VCaP (cell line): ENCODE measurements around the gene IL4.
A peak's percentile ranks its signal among the peaks of the same experiment; 100 is the strongest.

Experiments
- H3K27ac ChIP-seq: fragments of 450-650 bp; 2 replicates; pipeline ENCODE4 v1.5.1; 2017
- CTCF ChIP-seq: fragments of 450-650 bp; conservative IDR thresholded peaks from 2 replicates; pipeline ENCODE4 v1.5.1; 2017; ENCODE audit warnings: mild to moderate bottlenecking, moderate library complexity

Gene IL4

GRCh38 chr5:132692632-132692967 is 18.8 kb downstream of the IL4 start:
- TF ChIP-seq CTCF, result no peak
- no peak overlapping the region for H3K27ac ChIP-seq

GRCh38 chr5:132695956-132696355 is 22.2 kb downstream of the IL4 start:
- no peak for TF ChIP-seq CTCF
- H3K27ac ChIP-seq, result no peak overlapping the region

GRCh38 chr5:132704875-132705274 is 31.1 kb downstream of the IL4 start:
- H3K27ac ChIP-seq, result no peak overlapping the region
- no peak for TF ChIP-seq CTCF

- no peak overlapping the region for H3K27ac ChIP-seq
- no peak for TF ChIP-seq CTCF
Observed at GRCh38 chr5:132708645-132709044, 34.9 kb downstream of the IL4 start.

GRCh38 chr5:132714456-132715307 is 40.9 kb downstream of the IL4 start:
- peak; percentile 63 for TF ChIP-seq CTCF
- H3K27ac ChIP-seq, result no peak overlapping the region

GRCh38 chr5:132718544-132719312 is 44.9 kb downstream of the IL4 start:
- TF ChIP-seq CTCF, result no peak

GRCh38 chr5:132725745-132726144 is 52.0 kb downstream of the IL4 start:
- H3K27ac ChIP-seq, result no peak overlapping the region
- TF ChIP-seq CTCF, result no peak

More at GRCh38 chr5:132718544-132719312, 44.9 kb downstream of the IL4 start:
- H3K27ac ChIP-seq, result no peak overlapping the region
